HG03064 (cell line): Measurements from ENCODE around the gene OSBPL5.

Source experiments
- ATAC-seq: cut with Tn5 transposase; IDR thresholded peaks from one replicate; pipeline ENCODE4 v1.9.1; 2021; ENCODE audit warnings: low read depth; ENCODE audit not compliant: unreplicated experiment

Gene OSBPL5

GRCh38 chr11:3042496-3043314 is 122.4 kb downstream of the OSBPL5 start:
- ATAC-seq, result no peak

GRCh38 chr11:3041699-3042441 is 123.2 kb downstream of the OSBPL5 start:
- ATAC-seq, result no peak

GRCh38 chr11:3040881-3041280 is 124.2 kb downstream of the OSBPL5 start:
- no peak for ATAC-seq

- no peak for ATAC-seq
These were observed 127.2 kb downstream of the OSBPL5 start for GRCh38 chr11:3037945-3038271.
